GM12878 (cell line): ENCODE data around the gene MARCHF6. TPM values are rescaled to one million over a fixed set of nuclear protein-coding genes. Genes with fewer than 3 reads are reported as not detected.

Experiments used
- ATAC-seq: fragments of 200-7000 bp; cut with Tn5 transposase; 3 replicates; pipeline ENCODE4 v1.9.1; 2020; ENCODE audit warnings: mild to moderate bottlenecking, moderate library complexity
- BruUV-seq: library from RNA; stranded (reverse); fragments of 400-500 nt; replicated peaks from 2 replicates; lab custom pipeline; 2021; lab: Mats Ljungman, UMichigan
- CTCF ChIA-PET: fragments of 300-600 bp; sonication (Branson Sonifier 250); formaldehyde crosslinking; extraction: SDS; loops from one replicate; lab custom pipeline; 2021; ENCODE audit warnings: inconsistent platforms; lab: Yijun Ruan, JAX
- POLR2A ChIA-PET: fragments of 350-600 bp; formaldehyde crosslinking; extraction: SDS; loops from one replicate; lab custom pipeline; 2021; ENCODE audit warnings: inconsistent platforms; lab: Charles Lee
- RAD21 ChIA-PET: fragments of 300-600 bp; sonication (Branson Sonifier 250); formaldehyde crosslinking; loops from one replicate; lab custom pipeline; 2023; ENCODE audit warnings: antibody characterized with exemption; ENCODE audit not compliant: unreplicated experiment; lab: Charles Lee
- SMC1A ChIA-PET: fragments of 300-600 bp; sonication (Branson Sonifier 250); formaldehyde crosslinking; loops from one replicate; lab custom pipeline; 2023; ENCODE audit not compliant: unreplicated experiment, uncharacterized antibody; lab: Charles Lee
- DNase-seq: peaks from one replicate; pipeline ENCODE4 v3.0.0-alpha.2; 2011; ENCODE audit warnings: low read depth, low spot score
- FAIRE-seq: peaks from 3 replicates; lab custom pipeline; 2011; peaks lifted over from hg19 to GRCh38; lab: Jason Lieb, UNC
- H2AFZ ChIP-seq: 2 replicates; pipeline ENCODE4 v1.6.0; 2011; ENCODE audit warnings: low read depth, low read length, control low read depth; ENCODE audit not compliant: control insufficient read depth
- H3K27ac ChIP-seq: 2 replicates; pipeline ENCODE4 v1.5.1; 2011; ENCODE audit warnings: control low read depth; ENCODE audit not compliant: control insufficient read depth, insufficient read depth
- H3K27me3 ChIP-seq, 2 experiments: replicated peaks in 1 of 2; 2 replicates each; pipeline versions ENCODE4 v1.6.0 to v1.6.1; 2011; ENCODE audit warnings: low read length in 1 of 2; ENCODE audit not compliant: control insufficient read depth in 2 of 2, insufficient read depth in 2 of 2
- H3K36me3 ChIP-seq, 2 experiments: 2 replicates each; pipeline ENCODE4 v1.5.1; 2011; ENCODE audit warnings: low read length in 1 of 2; ENCODE audit not compliant: control insufficient read depth in 2 of 2, insufficient read depth in 2 of 2
- H3K4me1 ChIP-seq: 2 replicates; pipeline ENCODE4 v1.6.1; 2011; ENCODE audit warnings: mild to moderate bottlenecking, low read length, moderate library complexity, mixed read lengths; ENCODE audit not compliant: control insufficient read depth, insufficient read depth
- H3K4me2 ChIP-seq: 2 replicates; pipeline ENCODE4 v1.6.0; 2011; ENCODE audit warnings: control low read depth; ENCODE audit not compliant: control insufficient read depth, insufficient read depth
- H3K4me3 ChIP-seq: fragments of 200-600 bp; sonication (generic); 2 replicates; pipeline ENCODE4 v1.5.1; 2016
- H3K79me2 ChIP-seq: 2 replicates; pipeline ENCODE4 v1.6.0; 2011; ENCODE audit warnings: low read length; ENCODE audit not compliant: control insufficient read depth, insufficient read depth
- H3K9ac ChIP-seq: 2 replicates; pipeline ENCODE4 v1.8.0; 2011; ENCODE audit warnings: low read length, control low read depth, mixed read lengths; ENCODE audit not compliant: control insufficient read depth, insufficient read depth
- H3K9me3 ChIP-seq: replicated peaks from 3 replicates; pipeline ENCODE4 v1.5.1; 2011; ENCODE audit warnings: mild to moderate bottlenecking, low read length; ENCODE audit not compliant: control insufficient read depth, insufficient read depth
- H4K20me1 ChIP-seq: 2 replicates; pipeline ENCODE4 v1.6.0; 2011; ENCODE audit not compliant: control insufficient read depth, insufficient read depth
- BHLHE40 ChIP-seq, 2 experiments: fragments of 450-650 bp in 1 of 2; IDR thresholded peaks; 2 replicates each; pipeline ENCODE4 v1.6.1; 2011 to 2017; ENCODE audit warnings: low read depth in 2 of 2, borderline replicate concordance in 1 of 2, improper control_type of control experiment in 1 of 2, low read length in 1 of 2, mild to moderate bottlenecking in 1 of 2
- CBFB ChIP-seq: IDR thresholded peaks from 2 replicates; pipeline ENCODE4 v1.6.1; 2016; ENCODE audit warnings: antibody characterized with exemption, low read depth
- HDAC6 ChIP-seq: fragments of 200-600 bp; sonication (generic); IDR thresholded peaks from one replicate; pipeline ENCODE4 v1.8.0; 2017; ENCODE audit warnings: antibody characterized with exemption; ENCODE audit not compliant: unreplicated experiment
- IKZF1 ChIP-seq: fragments of 450-650 bp; conservative IDR thresholded peaks from 2 replicates; pipeline ENCODE4 v1.6.1; 2017; ENCODE audit warnings: antibody characterized with exemption, mild to moderate bottlenecking
- IKZF2 ChIP-seq, 2 experiments: fragments of 450-650 bp; IDR thresholded peaks; 2 replicates each; pipeline ENCODE4 v1.6.1; 2017; ENCODE audit warnings: mild to moderate bottlenecking in 2 of 2, moderate library complexity in 2 of 2
- POLR2A ChIP-seq: IDR thresholded peaks from 2 replicates; pipeline ENCODE4 v1.6.1; 2011; ENCODE audit warnings: low read depth, mild to moderate bottlenecking, low read length
- SPI1 ChIP-seq: IDR thresholded peaks from 2 replicates; pipeline ENCODE4 v1.6.1; 2011; ENCODE audit warnings: low read depth, mild to moderate bottlenecking, low read length, moderate library complexity, borderline replicate concordance; ENCODE audit not compliant: insufficient read depth
- SUZ12 ChIP-seq: fragments of 200-600 bp; sonication (generic); IDR thresholded peaks from one replicate; pipeline ENCODE4 v1.6.1; 2018; ENCODE audit warnings: antibody characterized with exemption, mild to moderate bottlenecking; ENCODE audit not compliant: unreplicated experiment
- WGBS: methylation state at CpG from one replicate; pipeline ENCODE4 v1.1.6; 2016; ENCODE audit warnings: low lambda C conversion rate; ENCODE audit not compliant: insufficient replicate concordance, insufficient coverage; ENCODE audit errors: missing lambda C conversion rate; 5-methylcytosine and 5-hydroxymethylcytosine counted together
- in situ Hi-C: fragments of 300-500 bp; cut with MboI; formaldehyde crosslinking; loops from 9 replicates; pipeline ENCODE4 v1.14.3; 2018; ENCODE audit warnings: mixed read lengths
- intact Hi-C: fragments of 100-400 bp; cut with micrococcal nuclease; formaldehyde crosslinking; loops from one replicate; pipeline ENCODE4 v1.14.2; 2022; ENCODE audit not compliant: unreplicated experiment
- polyA plus RNA-seq, 11 experiments: library from polyadenylated mRNA; depleted of rRNA in 4 of 11; unstranded in 6 of 11; stranded (reverse) in 5 of 11; fragments of >200 nt; fragmentation: Nextera tagmentation in 4 of 11; fragmentation: Illumina TruSeq in 1 of 11; extraction: Ambion mirVana in 4 of 11; extraction: Trizol in 1 of 11; gene quantifications; 1 replicate in 1 of 11; 2 replicates in 10 of 11; pipeline versions ENCODE4 v1.2.1 to v1.2.3, GENCODE V29; 2011 to 2016; ENCODE audit warnings: inconsistent platforms in 2 of 11, missing spikeins in 2 of 11, low read depth in 1 of 11
- total RNA-seq, 4 experiments: library from RNA; depleted of rRNA in 3 of 4; stranded (reverse); fragments of >200 nt in 3 of 4; fragmentation: Illumina TruSeq in 1 of 4; extraction: Trizol in 1 of 4; gene quantifications; 2 replicates each; pipeline versions ENCODE4 v1.2.1 to v1.2.3, GENCODE V29; 2013 to 2021
- TF ChIP-seq, protein P1 (sequence below): fragments of 150-350 bp; IDR thresholded peaks from 2 replicates; pipeline ENCODE4 v1.6.1; 2014; ENCODE audit warnings: mild to moderate bottlenecking, low read depth, low read length

The MARCHF6 gene
- total and polyA plus RNA-seq, 10 of the 15 experiments (the other 5 are each of a cell fraction or from before 2014, with no cell fraction given): 39.1 to 172 (median 61.0) TPM

DNA sequence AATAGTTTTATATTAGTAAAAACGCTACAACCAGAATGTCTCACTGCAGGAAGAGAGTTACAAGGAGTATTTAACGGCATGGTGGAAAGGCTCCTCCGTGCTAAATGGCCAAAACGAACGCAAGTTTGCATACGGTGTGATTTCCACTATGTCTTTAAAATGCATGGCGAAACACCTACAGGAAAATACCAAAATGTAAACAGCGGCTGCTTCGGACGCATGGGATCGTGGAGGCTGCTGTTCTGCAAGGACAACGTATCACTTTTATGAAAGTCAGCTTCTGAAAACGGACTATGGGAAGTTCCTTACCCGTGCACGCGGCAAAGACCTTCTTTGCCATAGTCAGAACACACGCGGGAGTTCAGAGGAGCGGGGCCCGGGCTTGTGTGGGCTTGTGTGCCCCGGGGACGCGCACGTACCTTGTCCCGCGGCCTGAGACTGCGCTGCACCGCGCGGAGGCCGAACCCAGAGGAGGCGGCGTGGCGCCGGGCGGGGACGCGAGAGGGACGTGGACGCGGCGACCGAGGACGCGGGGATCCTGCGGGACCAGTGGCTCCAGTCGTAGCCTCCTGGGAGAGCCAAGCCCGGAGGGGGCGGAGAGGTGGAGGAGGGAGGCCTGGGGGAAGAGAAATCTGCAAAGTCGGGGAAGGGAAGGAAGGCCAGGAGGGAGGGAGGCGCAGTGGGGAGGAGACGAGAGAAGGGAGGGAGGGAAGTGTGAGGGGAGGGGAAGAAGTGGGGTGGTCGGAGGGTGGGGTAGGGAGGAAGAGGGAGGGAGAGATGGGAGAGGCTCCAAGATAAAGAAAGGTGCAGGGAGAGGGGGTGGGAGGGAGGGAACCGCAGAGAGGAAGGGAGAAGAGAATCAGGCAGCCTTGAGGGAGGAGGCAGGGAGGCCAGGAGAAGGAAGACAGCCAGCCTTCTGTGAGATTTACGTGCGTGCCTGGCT, 46.0 kb upstream of the MARCHF6 start, which contains the start of gene CMBL:
TSS of gene CMBL (minus strand) at position 697 of the 943 bp plus-strand sequence. CDS start 17,140 bp downstream, outside the sequence.
- TF ChIP-seq, protein P1, sequence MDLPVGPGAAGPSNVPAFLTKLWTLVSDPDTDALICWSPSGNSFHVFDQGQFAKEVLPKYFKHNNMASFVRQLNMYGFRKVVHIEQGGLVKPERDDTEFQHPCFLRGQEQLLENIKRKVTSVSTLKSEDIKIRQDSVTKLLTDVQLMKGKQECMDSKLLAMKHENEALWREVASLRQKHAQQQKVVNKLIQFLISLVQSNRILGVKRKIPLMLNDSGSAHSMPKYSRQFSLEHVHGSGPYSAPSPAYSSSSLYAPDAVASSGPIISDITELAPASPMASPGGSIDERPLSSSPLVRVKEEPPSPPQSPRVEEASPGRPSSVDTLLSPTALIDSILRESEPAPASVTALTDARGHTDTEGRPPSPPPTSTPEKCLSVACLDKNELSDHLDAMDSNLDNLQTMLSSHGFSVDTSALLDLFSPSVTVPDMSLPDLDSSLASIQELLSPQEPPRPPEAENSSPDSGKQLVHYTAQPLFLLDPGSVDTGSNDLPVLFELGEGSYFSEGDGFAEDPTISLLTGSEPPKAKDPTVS: no peak
- peak; percentile 76 for TF ChIP-seq SUZ12
- 0 out of 2 replicates have a peak, but pooled peaks have one; percentile 2 for TF ChIP-seq SPI1
- TF ChIP-seq CBFB: no peak
- peak; percentile 13 to 38; a peak in 1 of 4 replicates for TF ChIP-seq IKZF2 (IDR thresholded peaks at IDR 0.05)
- TF ChIP-seq BHLHE40 (IDR thresholded peaks at IDR 0.05; ENCODE audit: borderline replicate concordance in 1 of 2, low read depth in 2 of 2, low read length in 1 of 2): peak; percentile 18 to 19; a peak in 1 of 4 replicates
- 0 out of 2 replicates have a peak, but pooled peaks have one; percentile 19 for TF ChIP-seq IKZF1
- peak; percentile 55 for TF ChIP-seq HDAC6
- TF ChIP-seq POLR2A: peak; percentile 78
- H3K36me3 ChIP-seq: no peaks in the 10 kb centered on the region
- DNase-seq: no peak
- BruUV-seq: no TSS peak
- FAIRE-seq: peak; percentile 56
- H3K9ac ChIP-seq: peak within 1 kb of the TSS; percentile 49; the same call in 1 of the 2 replicates
- WGBS: 9% methylated on average over 46 of the region's 56 CpGs
- peak within 1 kb of the TSS; percentile 73 for H2AFZ ChIP-seq
- no peaks in the 10 kb centered on the region for H3K9me3 ChIP-seq
- no peaks in the 10 kb centered on the region for H4K20me1 ChIP-seq
- ATAC-seq: peak; percentile 89
- H3K4me2 ChIP-seq: peak within 1 kb of the TSS; percentile 65
- ChIA-PET RAD21 (no interaction called here), CTCF (interaction anchor here (0.7 kb wide), 1 partner anchor 71 kb away, joined by 3 read pairs; no protein-coding TSS in a partner anchor), SMC1A (no interaction called here), POLR2A (no interaction called here)
- intact Hi-C loops: no loop called here
- peaks cover 3% of the 10 kb centered on the region; the same call in 1 of the 2 replicates for H3K4me1 ChIP-seq
- in situ Hi-C loops: no loop called here
- no peaks in the 10 kb centered on the region for H3K79me2 ChIP-seq
- peak within 1 kb of the TSS; percentile 78 for H3K4me3 ChIP-seq
- H3K27ac ChIP-seq: peak within 1 kb of the TSS; percentile 5; the same call in 1 of the 2 replicates
- H3K27me3 ChIP-seq: no peaks in the 10 kb centered on the region; a peak in 1 of 4 replicates
